IMR-90 (cell line): Measurements from ENCODE around the gene DDN. TPM values are rescaled to one million over a fixed set of nuclear protein-coding genes. Genes with fewer than 3 reads are reported as not detected.

Experiments
- ATAC-seq: fragments of 200-7000 bp; cut with Tn5 transposase; 2 replicates; pipeline ENCODE4 v1.9.1; 2020; ENCODE audit warnings: low read depth, mild to moderate bottlenecking, moderate library complexity
- BruUV-seq: library from RNA; stranded (reverse); fragments of 400-500 nt; replicated peaks from 2 replicates; lab custom pipeline; 2021; lab: Mats Ljungman, UMichigan
- CTCF ChIA-PET: fragments of 300-600 bp; formaldehyde crosslinking; extraction: SDS; loops from one replicate; lab custom pipeline; 2021; ENCODE audit warnings: antibody characterized with exemption; lab: Yijun Ruan, JAX
- POLR2A ChIA-PET: fragments of 300-600 bp; sonication (Branson Sonifier 250); formaldehyde crosslinking; loops from one replicate; lab custom pipeline; 2022; ENCODE audit warnings: antibody characterized with exemption; ENCODE audit not compliant: unreplicated experiment; lab: Charles Lee
- DNase-seq: peaks from one replicate; pipeline ENCODE4 v3.0.0; 2013
- H2AFZ ChIP-seq: replicated peaks from 2 replicates; pipeline ENCODE3; 2013; ENCODE audit warnings: low read length, mild to moderate bottlenecking; ENCODE audit not compliant: poor library complexity
- H2AK5ac ChIP-seq: 2 replicates; pipeline ENCODE4 v1.6.1; 2013; ENCODE audit warnings: low read depth, low read length, inconsistent platforms
- H2AK9ac ChIP-seq: replicated peaks from 2 replicates; pipeline ENCODE3; 2013; ENCODE audit warnings: mild to moderate bottlenecking, low read depth, low read length, moderate library complexity; ENCODE audit not compliant: poor library complexity
- H2BK120ac ChIP-seq: 2 replicates; pipeline ENCODE4 v1.6.1; 2013; ENCODE audit warnings: low read depth, low read length, inconsistent platforms
- H2BK15ac ChIP-seq: 3 replicates; pipeline ENCODE4 v1.6.1; 2013; ENCODE audit warnings: low read depth, low read length, inconsistent platforms
- H2BK20ac ChIP-seq: 2 replicates; pipeline ENCODE4 v1.6.1; 2013; ENCODE audit warnings: low read depth, mild to moderate bottlenecking, inconsistent platforms, low read length, moderate library complexity
- H2BK5ac ChIP-seq: 2 replicates; pipeline ENCODE4 v1.6.1; 2013; ENCODE audit warnings: mild to moderate bottlenecking, low read depth, low read length, inconsistent platforms; ENCODE audit not compliant: poor library complexity, severe bottlenecking
- H3K14ac ChIP-seq: replicated peaks from 2 replicates; pipeline ENCODE4 v1.6.1; 2013; ENCODE audit warnings: low read depth, low read length, inconsistent platforms
- H3K18ac ChIP-seq: 2 replicates; pipeline ENCODE4 v1.6.1; 2013; ENCODE audit warnings: low read depth, low read length, control low read depth
- H3K23ac ChIP-seq: 2 replicates; pipeline ENCODE4 v1.6.1; 2013; ENCODE audit warnings: low read depth, low read length, inconsistent platforms
- H3K27ac ChIP-seq: 2 replicates; pipeline ENCODE4 v1.5.1; 2013; ENCODE audit warnings: mild to moderate bottlenecking, control low read depth, low read length; ENCODE audit not compliant: insufficient read depth
- H3K27me3 ChIP-seq: 2 replicates; pipeline ENCODE4 v1.6.1; 2013; ENCODE audit warnings: low read length; ENCODE audit not compliant: control insufficient read depth, insufficient read depth
- H3K36me3 ChIP-seq: 2 replicates; pipeline ENCODE4 v1.6.1; 2013; ENCODE audit warnings: low read length, mixed read lengths; ENCODE audit not compliant: control insufficient read depth, insufficient read depth
- H3K4ac ChIP-seq: 2 replicates; pipeline ENCODE4 v1.6.1; 2013; ENCODE audit warnings: low read depth, low read length, inconsistent platforms
- H3K4me1 ChIP-seq: 2 replicates; pipeline ENCODE4 v1.6.1; 2013; ENCODE audit warnings: low read length, mixed read lengths; ENCODE audit not compliant: control insufficient read depth, insufficient read depth
- H3K4me2 ChIP-seq: 2 replicates; pipeline ENCODE4 v1.6.1; 2013; ENCODE audit warnings: low read depth, mild to moderate bottlenecking, control low read depth, low read length, moderate library complexity
- H3K4me3 ChIP-seq: 2 replicates; pipeline ENCODE4 v1.5.1; 2013; ENCODE audit warnings: low read depth, mild to moderate bottlenecking, control low read depth, low read length, moderate library complexity; ENCODE audit not compliant: insufficient read depth
- H3K56ac ChIP-seq: 2 replicates; pipeline ENCODE4 v1.6.1; 2013; ENCODE audit warnings: low read length, inconsistent platforms; ENCODE audit not compliant: insufficient read depth; ENCODE audit errors: extremely low read depth
- H3K79me1 ChIP-seq, 2 experiments: 2 replicates each; pipeline ENCODE4 v1.6.1; 2013; ENCODE audit warnings: low read length in 2 of 2, inconsistent platforms in 1 of 2, low read depth in 1 of 2
- H3K9ac ChIP-seq: 2 replicates; pipeline ENCODE4 v1.6.1; 2013; ENCODE audit warnings: low read depth, low read length, control low read depth
- H3K9me1 ChIP-seq: 2 replicates; pipeline ENCODE4 v1.6.1; 2013; ENCODE audit warnings: low read length, inconsistent platforms; ENCODE audit not compliant: insufficient read depth
- H3K9me3 ChIP-seq: 2 replicates; pipeline ENCODE4 v1.6.1; 2013; ENCODE audit warnings: low read length; ENCODE audit not compliant: control insufficient read depth, insufficient read depth
- H4K20me1 ChIP-seq: 2 replicates; pipeline ENCODE4 v1.6.1; 2013; ENCODE audit warnings: low read length, inconsistent platforms; ENCODE audit not compliant: insufficient read depth
- H4K5ac ChIP-seq: 2 replicates; pipeline ENCODE4 v1.6.1; 2013; ENCODE audit warnings: mild to moderate bottlenecking, low read depth, low read length, control low read depth
- H4K8ac ChIP-seq, 2 experiments: 2 replicates each; pipeline ENCODE4 v1.6.1; 2013; ENCODE audit warnings: low read depth in 2 of 2, low read length in 2 of 2, control low read depth in 1 of 2, inconsistent platforms in 1 of 2
- H4K91ac ChIP-seq: 2 replicates; pipeline ENCODE4 v1.6.1; 2013; ENCODE audit warnings: low read depth, low read length, inconsistent platforms; ENCODE audit not compliant: insufficient read depth
- MAZ ChIP-seq: IDR thresholded peaks from 2 replicates; pipeline ENCODE4 v1.6.1; 2012; ENCODE audit warnings: low read depth, mild to moderate bottlenecking, low read length, improper control_type of control experiment, moderate library complexity, borderline replicate concordance
- WGBS, 2 experiments: methylation state at CpG; one replicate each; pipeline versions ENCODE4 v1.1.5 to v1.1.7; 2013; ENCODE audit warnings: missing lambda C conversion rate in 2 of 2; ENCODE audit not compliant: insufficient read length in 1 of 2; ENCODE audit errors: extremely low coverage in 2 of 2; 5-methylcytosine and 5-hydroxymethylcytosine counted together
- dilution Hi-C: fragments of 300-500 bp; cut with HindIII; formaldehyde crosslinking; loops from one replicate; pipeline ENCODE4 v1.14.3; 2018; ENCODE audit warnings: low sequenced_read_pairs; ENCODE audit not compliant: unreplicated experiment
- in situ Hi-C: fragments of 300-500 bp; cut with MboI; formaldehyde crosslinking; loops from 3 replicates; pipeline ENCODE4 v1.14.3; 2019; ENCODE audit warnings: low sequenced_read_pairs, inconsistent platforms, mixed read lengths
- intact Hi-C: fragments of 100-400 bp; cut with micrococcal nuclease; formaldehyde crosslinking; loops from 2 replicates; pipeline ENCODE4 v1.10.0; 2022
- polyA plus RNA-seq, 3 experiments: library from polyadenylated mRNA; depleted of rRNA; stranded (reverse); fragments of >200 nt; gene quantifications; 2 replicates each; pipeline ENCODE4 v1.2.3, GENCODE V29; 2012; ENCODE audit warnings: low replicate concordance in 1 of 3
- total RNA-seq: library from RNA; depleted of rRNA; stranded (reverse); fragments of >200 nt; gene quantifications from 2 replicates; pipeline ENCODE4 v1.2.3, GENCODE V29; 2012

Gene DDN
- total and polyA plus RNA-seq, 2 of the 4 experiments (the other 2 are of a cell fraction) = 0.18 to 0.21 TPM

DNA sequence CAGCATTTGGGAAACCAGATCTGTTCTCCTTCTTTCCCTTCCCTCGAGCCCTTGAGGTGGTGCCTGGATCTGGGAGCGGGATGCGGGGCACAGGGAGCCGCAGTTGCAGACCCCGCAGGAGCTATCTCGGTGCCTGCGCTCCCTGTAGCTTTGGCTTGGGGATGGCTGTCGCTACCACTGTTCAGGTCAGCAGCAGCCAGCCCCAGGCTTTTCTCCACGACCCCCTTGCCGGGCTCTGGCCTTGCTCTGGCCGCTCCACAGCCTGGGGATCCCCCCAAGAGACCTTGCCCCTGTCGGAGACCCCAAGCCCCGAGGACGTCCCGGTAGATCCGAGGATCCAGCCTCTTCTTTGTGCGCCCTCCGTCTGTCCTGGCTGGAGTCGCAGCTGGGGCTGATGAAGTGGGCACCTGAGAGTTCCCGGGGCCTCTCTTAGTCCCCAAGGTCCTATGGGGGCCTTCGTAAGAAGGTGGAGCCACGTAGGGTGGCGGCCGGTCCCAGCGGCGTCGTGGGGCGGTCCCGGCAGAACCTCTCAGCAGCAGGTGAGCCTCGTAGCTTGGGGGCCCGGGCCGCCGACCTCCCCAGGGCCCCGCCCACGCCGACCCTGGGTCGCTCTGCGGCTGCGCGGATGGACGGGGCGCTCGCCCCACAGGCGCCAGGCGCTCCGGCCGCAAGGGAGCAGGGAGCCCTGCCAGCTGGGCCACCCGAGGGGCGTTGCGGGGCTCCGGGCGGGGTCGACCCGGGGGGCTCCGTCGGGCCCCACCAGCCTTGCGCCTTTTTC, 1.3 kb downstream of the DDN start:
- H2AK5ac ChIP-seq = no peak overlapping the region
- H3K23ac ChIP-seq = no peak overlapping the region
- H3K9me1 ChIP-seq = peaks cover 3% of the 10 kb centered on the region
- H4K91ac ChIP-seq = no peak overlapping the region
- no peak overlapping the region for H2BK20ac ChIP-seq
- H3K18ac ChIP-seq = no peak overlapping the region
- peaks cover 0 to 5% of the 10 kb centered on the region in 2 experiments; a peak in 1 of 4 replicates for H3K79me1 ChIP-seq
- no TSS peak for BruUV-seq
- no peak overlapping the region for H3K4ac ChIP-seq
- H3K36me3 ChIP-seq = peaks cover 13% of the 10 kb centered on the region
- DNase-seq (no peak), ATAC-seq (no peak)
- H2BK120ac ChIP-seq = no peak overlapping the region
- H2BK5ac ChIP-seq = no peak overlapping the region
- no peak overlapping the region for H2BK15ac ChIP-seq
- TF ChIP-seq MAZ = no peak
- dilution Hi-C loops = no loop called here
- WGBS, 2 experiments = 6% methylated on average over 17 of the region's 57 CpGs; no CpG with 5 or more reads in 1 of the 2 experiments
- peaks cover 33% of the 10 kb centered on the region for H3K27me3 ChIP-seq
- no peak overlapping the region; the same call in 1 of the 2 replicates for H3K4me3 ChIP-seq
- no peak overlapping the region for H3K27ac ChIP-seq
- H3K14ac ChIP-seq = no peak overlapping the region
- no peak overlapping the region for H4K5ac ChIP-seq
- no peak overlapping the region for H2AK9ac ChIP-seq
- no peaks in the 10 kb centered on the region for H3K9me3 ChIP-seq
- H3K56ac ChIP-seq = no peak overlapping the region
- peaks cover 6% of the 10 kb centered on the region; the same call in 1 of the 2 replicates for H4K20me1 ChIP-seq
- H3K4me1 ChIP-seq = peaks cover 14% of the 10 kb centered on the region
- no peak overlapping the region for H3K4me2 ChIP-seq
- H2AFZ ChIP-seq = peak overlapping the region; percentile 85
- intact Hi-C loops = no loop called here
- ChIA-PET CTCF (interaction anchor here (1.1 to 3.0 kb wide), 4 partner anchors 10 to 142 kb away, joined by 5 to 17 read pairs (median 11); partner anchors contain the start of gene ARF3), POLR2A (interaction anchor here (0.6 kb wide), 1 partner anchor 161 kb away, joined by 3 read pairs; no protein-coding TSS in a partner anchor)
- H4K8ac ChIP-seq = no peak overlapping the region
- no peak overlapping the region for H3K9ac ChIP-seq
- in situ Hi-C loops = no loop called here
